K562 (cell line): ENCODE data around the gene PRR16. TPM values are rescaled to one million over a fixed set of nuclear protein-coding genes. Genes with fewer than 3 reads are reported as not detected.

Experiments
- ATAC-seq: fragments of 200-7000 bp; cut with Tn5 transposase; 3 replicates; pipeline ENCODE4 v1.9.1; 2020; ENCODE audit warnings: moderate library complexity
- BruUV-seq: library from RNA; stranded (reverse); fragments of 400-500 nt; replicated peaks from 2 replicates; lab custom pipeline; 2021; lab: Mats Ljungman, UMichigan
- CTCF ChIA-PET: fragments of 300-600 bp; formaldehyde crosslinking; extraction: SDS; loops from one replicate; lab custom pipeline; 2021; ENCODE audit warnings: low intra/inter-chr PET ratio; lab: Yijun Ruan, JAX
- POLR2A ChIA-PET: fragments of 300-600, 350-650 bp; sonication (Branson Sonifier 250); formaldehyde crosslinking; extraction: SDS; loops from one replicate; lab custom pipeline; 2021; ENCODE audit warnings: antibody characterized with exemption, inconsistent platforms; lab: Yijun Ruan, JAX
- DNase-seq, 4 experiments: peaks; one replicate each; pipeline versions ENCODE4 v3.0.0 to v3.0.0-alpha.2; 2011 to 2018; ENCODE audit warnings: low spot score in 3 of 4, mixed read lengths in 3 of 4; ENCODE audit errors: extremely low read depth in 1 of 4
- FAIRE-seq: peaks from 2 replicates; lab custom pipeline; 2011; peaks lifted over from hg19 to GRCh38; lab: Jason Lieb, UNC
- H2AFZ ChIP-seq: 2 replicates; pipeline ENCODE4 v1.6.0; 2011; ENCODE audit warnings: low read depth, low read length, control low read depth, inconsistent platforms
- H3K27ac ChIP-seq: fragments of 200-600 bp; 3 replicates; pipeline ENCODE4 v1.8.0; 2011; ENCODE audit warnings: low read depth, mild to moderate bottlenecking, control low read depth, inconsistent platforms, low read length, moderate library complexity, mixed read lengths; ENCODE audit errors: extremely low read depth
- H3K27me3 ChIP-seq, 2 experiments: fragments of 300-600 bp in 1 of 2; 2 replicates in 1 of 2; 3 replicates in 1 of 2; pipeline versions ENCODE4 v1.6.0 to v1.8.0; 2011; ENCODE audit warnings: inconsistent platforms in 2 of 2, low read length in 2 of 2, mild to moderate bottlenecking in 1 of 2, mixed read lengths in 1 of 2, moderate library complexity in 1 of 2; ENCODE audit not compliant: control insufficient read depth in 2 of 2, insufficient read depth in 2 of 2
- H3K36me3 ChIP-seq: fragments of 300-600 bp; 3 replicates; pipeline ENCODE4 v1.8.0; 2011; ENCODE audit warnings: mild to moderate bottlenecking, low read length, inconsistent platforms; ENCODE audit not compliant: control insufficient read depth, insufficient read depth
- H3K4me1 ChIP-seq, 2 experiments: fragments of 200-600 bp in 1 of 2; replicated peaks in 1 of 2; 2 replicates in 1 of 2; 3 replicates in 1 of 2; pipeline versions ENCODE4 v1.5.1 to v1.8.0; 2011; ENCODE audit warnings: inconsistent platforms in 2 of 2, low read length in 2 of 2, mild to moderate bottlenecking in 1 of 2, mixed read lengths in 1 of 2, moderate library complexity in 1 of 2; ENCODE audit not compliant: control insufficient read depth in 2 of 2, insufficient read depth in 2 of 2
- H3K4me2 ChIP-seq: 2 replicates; pipeline ENCODE4 v1.6.1; 2011; ENCODE audit warnings: low read length, control low read depth, inconsistent platforms, mixed read lengths; ENCODE audit not compliant: insufficient read depth
- H3K4me3 ChIP-seq: fragments of 200-600 bp; sonication (generic), shearing (Covaris generic); 2 replicates; pipeline ENCODE4 v1.5.1; 2016; ENCODE audit warnings: control low read depth, inconsistent platforms
- H3K79me2 ChIP-seq: fragments of 200-600 bp; 3 replicates; pipeline ENCODE4 v1.8.0; 2011; ENCODE audit warnings: low read length, inconsistent platforms; ENCODE audit not compliant: control insufficient read depth, insufficient read depth
- H3K9ac ChIP-seq, 2 experiments: 2 replicates each; pipeline versions ENCODE4 v1.6.0 to v1.6.1; 2011; ENCODE audit warnings: low read depth in 2 of 2, low read length in 2 of 2, control low read depth in 1 of 2, inconsistent platforms in 1 of 2, mild to moderate bottlenecking in 1 of 2, mixed read lengths in 1 of 2; ENCODE audit not compliant: insufficient read depth in 1 of 2
- H3K9me1 ChIP-seq: one replicate; pipeline ENCODE4 v1.6.0; 2011; ENCODE audit warnings: inconsistent platforms, mild to moderate bottlenecking, low read length, moderate library complexity; ENCODE audit not compliant: control insufficient read depth, insufficient read depth
- H3K9me3 ChIP-seq: replicated peaks from 2 replicates; pipeline ENCODE4 v1.5.1; 2011; ENCODE audit warnings: low read depth, low read length, inconsistent platforms; ENCODE audit not compliant: control insufficient read depth, insufficient read depth
- H4K20me1 ChIP-seq: replicated peaks from 2 replicates; pipeline ENCODE4 v1.6.1; 2011; ENCODE audit warnings: low read length, inconsistent platforms, mixed read lengths; ENCODE audit not compliant: control insufficient read depth, insufficient read depth
- CHCHD3 ChIP-seq: fragments of 250-450 bp; sonication (Bioruptor Pico); IDR thresholded peaks from 2 replicates; pipeline ENCODE4 v2.1.2; 2022; ENCODE audit warnings: mild to moderate bottlenecking
- CREM ChIP-seq: IDR thresholded peaks from 2 replicates; pipeline ENCODE4 v1.6.1; 2014; ENCODE audit warnings: antibody characterized with exemption, low read depth
- DNMT1 ChIP-seq: fragments of 450-650 bp; IDR thresholded peaks from 2 replicates; pipeline ENCODE4 v1.6.1; 2016; ENCODE audit warnings: antibody characterized with exemption, mild to moderate bottlenecking
- E2F4 ChIP-seq: sonication (generic); formaldehyde crosslinking; IDR thresholded peaks from 2 replicates; pipeline ENCODE4 v1.8.0; 2022; ENCODE audit warnings: mild to moderate bottlenecking, low read depth, missing genetic modification reagents
- KLF1 ChIP-seq: fragments of 450-650 bp; IDR thresholded peaks from 2 replicates; pipeline ENCODE4 v1.6.1; 2016; ENCODE audit warnings: missing genetic modification characterization, missing compliant biosample characterization
- PTBP1 ChIP-seq: fragments of 200-400 bp; formaldehyde crosslinking; IDR thresholded peaks from 2 replicates; pipeline ENCODE4 v1.6.1; 2017; ENCODE audit warnings: low read depth, low read length
- SIX5 ChIP-seq, 2 experiments: IDR thresholded peaks; 2 replicates each; pipeline ENCODE4 v1.6.1; 2011; ENCODE audit warnings: low read length in 2 of 2, borderline replicate concordance in 1 of 2, low read depth in 1 of 2, mild to moderate bottlenecking in 1 of 2, moderate library complexity in 1 of 2; ENCODE audit not compliant: insufficient read depth in 1 of 2
- STAG1 ChIP-seq: sonication (generic); formaldehyde crosslinking; IDR thresholded peaks from 2 replicates; pipeline ENCODE4 v1.5.0; 2020; ENCODE audit warnings: missing genetic modification reagents, borderline replicate concordance
- ZC3H4 ChIP-seq: sonication (generic); formaldehyde crosslinking; IDR thresholded peaks from 2 replicates; pipeline ENCODE4 v1.9.0; 2021; ENCODE audit warnings: missing genetic modification reagents, borderline replicate concordance
- ZNF766 ChIP-seq: fragments of 200-800 bp; sonication (Bioruptor generic); conservative IDR thresholded peaks from 2 replicates; pipeline ENCODE4 v1.6.1; 2016; ENCODE audit warnings: missing genetic modification characterization, missing compliant biosample characterization
- WGBS: fragments of 100-300 bp; shearing (Covaris generic); methylation state at CpG from one replicate; pipeline ENCODE4 v1.1.6; 2016; ENCODE audit warnings: low coverage, mixed read lengths; ENCODE audit not compliant: insufficient coverage; ENCODE audit errors: missing lambda C conversion rate; 5-methylcytosine and 5-hydroxymethylcytosine counted together
- in situ Hi-C: fragments of 300-500 bp; cut with MboI; formaldehyde crosslinking; loops from 4 replicates; pipeline ENCODE4 v1.15.0; 2018; ENCODE audit warnings: inconsistent platforms, mixed read lengths
- intact Hi-C: fragments of 100-400 bp; cut with micrococcal nuclease; formaldehyde crosslinking; loops from 2 replicates; pipeline ENCODE4 v1.14.2; 2022
- polyA plus RNA-seq, 8 experiments: library from polyadenylated mRNA; depleted of rRNA in 4 of 8; stranded (reverse) in 5 of 8; unstranded in 3 of 8; fragments of >200 nt; fragmentation: Nextera tagmentation in 2 of 8; fragmentation: Illumina TruSeq in 1 of 8; extraction: Ambion mirVana in 2 of 8; extraction: Trizol in 1 of 8; gene quantifications; 2 replicates each; pipeline versions ENCODE4 v1.2.1 to v1.2.3, GENCODE V29; 2011 to 2014; ENCODE audit warnings: inconsistent platforms in 1 of 8, missing spikeins in 1 of 8
- total RNA-seq, 7 experiments: library from RNA; depleted of rRNA in 6 of 7; stranded (reverse); fragments of >200 nt in 6 of 7; fragmentation: Illumina TruSeq in 2 of 7; extraction: Trizol in 2 of 7; gene quantifications; 2 replicates each; pipeline versions ENCODE4 v1.2.1 to v1.2.3, GENCODE V29; 2011 to 2021; ENCODE audit warnings: low replicate concordance in 1 of 7

The PRR16 gene
- total and polyA plus RNA-seq, 9 of the 15 experiments (the other 6 are each of a cell fraction or from before 2014, with no cell fraction given): 0.61 to 10.1 (median 3.3) TPM

GRCh38 chr5:120533581-120533980, 69.5 kb downstream of the PRR16 start:
- no peak for DNase-seq
- intact Hi-C loops (no loop called here), in situ Hi-C loops (no loop called here)
- ChIA-PET CTCF (no interaction called here), POLR2A (no interaction called here)
- no TSS peak for BruUV-seq
- H3K9ac ChIP-seq: no peak overlapping the region
- 28% methylated on average over 3 of the region's 3 CpGs for whole genome bisulfite sequencing
- H3K79me2 ChIP-seq: no peaks in the 10 kb centered on the region
- H3K9me3 ChIP-seq: no peaks in the 10 kb centered on the region
- no peaks in the 10 kb centered on the region for H3K9me1 ChIP-seq
- no peaks in the 10 kb centered on the region for H3K27me3 ChIP-seq
- no peak overlapping the region for H2AFZ ChIP-seq
- TF ChIP-seq DNMT1: no peak
- TF ChIP-seq SIX5 (IDR thresholded peaks at IDR 0.05; ENCODE audit: borderline replicate concordance in 1 of 2, insufficient read depth in 1 of 2, low read depth in 1 of 2, low read length in 2 of 2): no peak
- no peak for TF ChIP-seq KLF1
- no peak for TF ChIP-seq CREM
- no peak for TF ChIP-seq ZC3H4
- TF ChIP-seq PTBP1: no peak
- no peak for TF ChIP-seq STAG1 (CRISPR knock-in tag)
- TF ChIP-seq CHCHD3: no peak
- no peak for TF ChIP-seq E2F4 (CRISPR knock-in tag)
- TF ChIP-seq ZNF766 (CRISPR knock-in tag): no peak
- H3K4me1 ChIP-seq: no peaks in the 10 kb centered on the region; a peak in 1 of 5 replicates
- no peak for FAIRE-seq
- H3K36me3 ChIP-seq: no peaks in the 10 kb centered on the region
- no peak for ATAC-seq
- no peak overlapping the region for H3K4me3 ChIP-seq
- H4K20me1 ChIP-seq: no peaks in the 10 kb centered on the region
- no peak overlapping the region for H3K27ac ChIP-seq
- no peak overlapping the region for H3K4me2 ChIP-seq
